ACHN (cell line): Measurements from ENCODE around the gene NOS3.
A peak's percentile ranks its signal among the peaks of the same experiment; 100 is the strongest.

Experiments used
- DNase-seq: peaks from one replicate; pipeline ENCODE4 v3.0.0-alpha.2; 2015
- in situ Hi-C: cut with HindIII; loops from 2 replicates; pipeline ENCODE4 v1.10.0; 2017; ENCODE audit warnings: low sequenced_read_pairs, low pct_ligation_motif_present, low pct_unique_long_range_greater_than_20kb

The NOS3 gene

DNA sequence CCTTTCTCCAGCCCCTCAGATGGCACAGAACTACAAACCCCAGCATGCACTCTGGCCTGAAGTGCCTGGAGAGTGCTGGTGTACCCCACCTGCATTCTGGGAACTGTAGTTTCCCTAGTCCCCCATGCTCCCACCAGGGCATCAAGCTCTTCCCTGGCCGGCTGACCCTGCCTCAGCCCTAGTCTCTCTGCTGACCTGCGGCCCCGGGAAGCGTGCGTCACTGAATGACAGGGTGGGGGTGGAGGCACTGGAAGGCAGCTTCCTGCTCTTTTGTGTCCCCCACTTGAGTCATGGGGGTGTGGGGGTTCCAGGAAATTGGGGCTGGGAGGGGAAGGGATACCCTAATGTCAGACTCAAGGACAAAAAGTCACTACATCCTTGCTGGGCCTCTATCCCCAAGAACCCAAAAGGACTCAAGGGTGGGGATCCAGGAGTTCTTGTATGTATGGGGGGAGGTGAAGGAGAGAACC lies 2.1 kb downstream of the NOS3 start:
- in situ Hi-C loops = no loop called here

GRCh38 chr7:150993511-150993910 lies 2.7 kb downstream of the NOS3 start:
- in situ Hi-C loops = no loop called here
- no peak for DNase-seq

More for the DNA sequence above, 2.1 kb downstream of the NOS3 start:
- peak; percentile 31 for DNase-seq

GRCh38 chr7:150994141-150994837 lies 3.5 kb downstream of the NOS3 start:
- DNase-seq = no peak
- in situ Hi-C loops = no loop called here

GRCh38 chr7:150994838-150995510 lies 4.2 kb downstream of the NOS3 start:
- in situ Hi-C loops = no loop called here
- DNase-seq = no peak

GRCh38 chr7:150996376-150997074 lies 5.7 kb downstream of the NOS3 start:
- in situ Hi-C loops = no loop called here
- DNase-seq = no peak

- in situ Hi-C loops = no loop called here
- no peak for DNase-seq
These were observed 6.3 kb downstream of the NOS3 start for GRCh38 chr7:150997075-150997511.

GRCh38 chr7:150997817-150998216 lies 7.0 kb downstream of the NOS3 start:
- in situ Hi-C loops = no loop called here
- no peak for DNase-seq

GRCh38 chr7:150998341-150998740 lies 7.5 kb downstream of the NOS3 start:
- in situ Hi-C loops = no loop called here
- DNase-seq = no peak

GRCh38 chr7:150999001-150999400 lies 8.2 kb downstream of the NOS3 start:
- in situ Hi-C loops = no loop called here
- DNase-seq = no peak

GRCh38 chr7:150999497-151000230 lies 8.8 kb downstream of the NOS3 start:
- no peak for DNase-seq

DNA sequence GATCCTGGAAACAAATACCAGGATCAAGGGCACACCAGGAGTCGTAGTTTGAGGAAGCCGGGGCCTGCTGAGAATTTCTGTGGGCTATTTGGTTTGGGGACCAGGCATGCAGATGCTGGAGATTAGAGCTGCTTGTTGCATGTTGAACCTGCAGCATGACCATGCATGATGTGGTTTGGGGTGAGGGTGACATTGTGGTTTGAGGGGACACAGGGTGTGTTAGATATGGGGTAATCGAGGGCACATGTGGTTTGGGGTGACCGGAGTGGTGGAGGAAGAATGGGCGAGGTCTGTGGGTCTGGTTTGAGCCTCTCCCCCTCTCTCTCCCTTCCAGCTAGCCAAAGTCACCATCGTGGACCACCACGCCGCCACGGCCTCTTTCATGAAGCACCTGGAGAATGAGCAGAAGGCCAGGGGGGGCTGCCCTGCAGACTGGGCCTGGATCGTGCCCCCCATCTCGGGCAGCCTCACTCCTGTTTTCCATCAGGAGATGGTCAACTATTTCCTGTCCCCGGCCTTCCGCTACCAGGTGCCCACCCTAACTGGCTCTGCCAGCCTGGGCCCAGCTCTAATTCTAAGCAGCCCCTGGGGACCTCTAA lies 10.2 kb downstream of the NOS3 start:
- no peak for DNase-seq
- in situ Hi-C loops = no loop called here

More at GRCh38 chr7:150999497-151000230, 8.8 kb downstream of the NOS3 start:
- in situ Hi-C loops = no loop called here

- DNase-seq = no peak
- in situ Hi-C loops = no loop called here
These were observed 10.7 kb downstream of the NOS3 start for GRCh38 chr7:151001546-151001945.

DNA sequence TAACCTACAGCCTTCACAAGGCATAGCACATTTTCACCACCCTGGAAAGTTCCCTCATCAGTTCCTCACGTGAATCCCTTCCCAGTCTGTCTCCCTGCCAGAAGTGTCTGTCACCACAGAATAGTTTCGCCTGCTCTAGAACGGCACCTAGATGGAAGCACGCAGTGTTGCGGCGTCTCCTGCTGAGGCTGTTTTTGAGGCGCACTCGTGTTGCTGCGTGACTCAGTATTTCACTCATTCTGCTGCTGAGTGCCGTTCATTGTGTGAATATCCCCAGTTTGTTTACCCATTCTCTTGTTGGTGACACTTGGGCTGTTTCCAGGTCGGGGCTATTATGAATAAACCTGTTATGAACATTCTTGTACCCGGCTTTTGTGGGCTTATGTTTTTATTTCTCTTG lies 12.8 kb downstream of the NOS3 start:
- in situ Hi-C loops = no loop called here
- DNase-seq = no peak

- in situ Hi-C loops = no loop called here
- no peak for DNase-seq
These were observed 14.7 kb downstream of the NOS3 start for GRCh38 chr7:151005566-151005965.

DNA sequence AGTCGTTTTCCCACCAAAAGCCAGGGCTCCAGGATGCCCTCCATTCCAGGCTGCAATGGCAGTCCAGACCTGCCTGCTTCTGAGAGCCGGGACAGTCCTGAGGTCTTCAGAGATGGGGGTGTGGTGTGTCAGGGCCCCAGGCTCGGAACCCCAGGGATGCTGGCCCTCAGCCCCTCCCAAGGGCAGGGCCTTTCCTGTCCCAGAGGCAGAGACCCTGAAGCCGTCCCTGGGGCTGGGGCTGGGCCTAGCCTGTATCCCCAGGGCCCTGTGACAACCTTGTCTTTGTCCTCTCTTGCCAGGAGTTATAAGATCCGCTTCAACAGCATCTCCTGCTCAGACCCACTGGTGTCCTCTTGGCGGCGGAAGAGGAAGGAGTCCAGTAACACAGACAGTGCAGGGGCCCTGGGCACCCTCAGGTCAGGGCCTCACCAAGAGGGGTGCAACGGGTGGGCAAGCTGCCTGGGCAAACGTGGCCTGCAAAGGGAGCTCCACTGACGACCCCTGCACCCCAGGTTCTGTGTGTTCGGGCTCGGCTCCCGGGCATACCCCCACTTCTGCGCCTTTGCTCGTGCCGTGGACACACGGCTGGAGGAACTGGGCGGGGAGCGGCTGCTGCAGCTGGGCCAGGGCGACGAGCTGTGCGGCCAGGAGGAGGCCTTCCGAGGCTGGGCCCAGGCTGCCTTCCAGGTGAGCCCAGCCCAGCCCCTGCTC lies 15.9 kb downstream of the NOS3 start:
- no peak for DNase-seq
- in situ Hi-C loops = no loop called here

DNA sequence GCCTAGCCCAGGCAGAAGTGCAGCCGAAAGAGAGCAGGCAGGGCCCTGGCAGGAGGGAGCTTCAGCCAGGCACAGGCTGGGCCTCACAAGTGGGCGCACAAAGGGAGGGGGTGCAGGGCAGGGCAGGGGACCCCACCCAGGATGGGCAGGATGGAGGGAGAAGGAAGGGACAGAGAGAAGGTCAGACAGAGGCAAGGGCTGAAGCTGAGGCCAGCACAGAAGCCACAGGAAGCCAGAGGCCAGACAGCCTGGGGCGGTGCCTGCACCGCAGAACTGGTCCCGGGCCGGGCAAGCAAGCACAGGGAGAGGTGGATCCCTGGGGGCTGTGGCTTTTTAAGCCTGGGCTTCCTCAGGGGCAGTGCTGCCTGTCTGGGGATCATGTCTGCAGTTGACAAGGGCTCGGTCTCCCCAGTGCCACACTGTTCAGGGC lies 16.7 kb downstream of the NOS3 start:
- in situ Hi-C loops = no loop called here
- DNase-seq = no peak

DNA sequence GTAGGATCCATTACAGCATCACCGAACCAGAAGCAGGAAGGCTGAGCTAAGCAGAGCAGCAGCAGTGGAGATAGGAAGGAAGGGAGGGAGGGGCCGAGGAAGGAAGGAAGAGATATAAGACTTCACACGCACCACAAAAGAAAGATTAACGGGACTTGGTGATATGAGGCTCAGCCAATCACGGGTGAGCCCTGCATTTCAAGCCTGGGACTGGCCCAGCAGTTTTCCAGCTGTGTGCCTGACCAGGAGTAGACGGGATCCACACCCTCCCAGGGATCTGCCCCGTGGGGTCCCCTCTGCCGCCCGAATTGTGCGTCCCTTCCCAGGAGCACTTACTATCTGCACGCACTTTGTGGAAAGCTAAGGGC lies 17.3 kb downstream of the NOS3 start:
- in situ Hi-C loops = no loop called here
- DNase-seq = no peak
